HG02840 (cell line): ENCODE measurements around the gene MYO15B.

Source experiments
- ATAC-seq: cut with Tn5 transposase; IDR thresholded peaks from one replicate; pipeline ENCODE4 v1.9.1; 2021; ENCODE audit warnings: mild to moderate bottlenecking, moderate library complexity, moderate number of reproducible peaks; ENCODE audit not compliant: unreplicated experiment, low FRiP score

Gene MYO15B

DNA sequence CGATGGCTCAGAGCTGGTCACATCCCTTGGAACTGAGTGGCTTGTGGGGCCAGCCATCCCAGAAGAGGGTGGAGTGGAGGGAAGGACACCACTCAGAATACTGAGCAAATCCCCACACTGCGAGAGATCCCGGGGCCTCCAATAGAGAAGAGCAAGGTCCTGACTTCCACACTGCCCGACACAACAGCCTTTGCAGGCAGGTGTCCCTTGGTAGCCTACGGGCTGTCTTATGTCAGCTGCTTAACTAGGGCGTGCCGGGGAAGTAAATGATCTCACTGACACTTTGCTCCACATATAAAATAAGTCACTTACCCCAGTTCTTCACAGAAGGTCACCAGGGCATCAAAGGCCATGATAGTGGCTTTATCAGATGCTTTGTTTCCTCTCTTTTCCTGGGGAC, 63.3 kb downstream of the MYO15B start:
- no peak for ATAC-seq

DNA sequence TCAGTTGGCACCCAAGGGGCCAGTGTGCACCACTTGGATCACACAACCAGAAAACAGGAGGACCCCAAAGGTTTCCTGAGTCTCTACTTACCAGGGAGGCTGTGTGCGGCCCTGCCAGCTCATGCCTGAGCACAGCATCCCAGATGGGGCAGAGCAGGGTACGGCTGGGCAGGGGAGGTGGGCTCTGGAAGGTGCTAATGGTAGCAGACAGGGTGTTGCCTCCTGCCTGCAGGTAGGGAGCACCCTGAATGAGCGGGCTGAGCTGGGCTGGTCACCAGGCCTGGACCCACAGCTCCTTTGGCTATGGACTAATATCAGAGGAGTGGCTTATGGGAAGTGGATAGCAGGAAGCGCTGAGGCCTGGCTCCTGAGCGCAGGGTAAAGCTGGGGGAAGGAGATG, 64.7 kb downstream of the MYO15B start:
- no peak for ATAC-seq

DNA sequence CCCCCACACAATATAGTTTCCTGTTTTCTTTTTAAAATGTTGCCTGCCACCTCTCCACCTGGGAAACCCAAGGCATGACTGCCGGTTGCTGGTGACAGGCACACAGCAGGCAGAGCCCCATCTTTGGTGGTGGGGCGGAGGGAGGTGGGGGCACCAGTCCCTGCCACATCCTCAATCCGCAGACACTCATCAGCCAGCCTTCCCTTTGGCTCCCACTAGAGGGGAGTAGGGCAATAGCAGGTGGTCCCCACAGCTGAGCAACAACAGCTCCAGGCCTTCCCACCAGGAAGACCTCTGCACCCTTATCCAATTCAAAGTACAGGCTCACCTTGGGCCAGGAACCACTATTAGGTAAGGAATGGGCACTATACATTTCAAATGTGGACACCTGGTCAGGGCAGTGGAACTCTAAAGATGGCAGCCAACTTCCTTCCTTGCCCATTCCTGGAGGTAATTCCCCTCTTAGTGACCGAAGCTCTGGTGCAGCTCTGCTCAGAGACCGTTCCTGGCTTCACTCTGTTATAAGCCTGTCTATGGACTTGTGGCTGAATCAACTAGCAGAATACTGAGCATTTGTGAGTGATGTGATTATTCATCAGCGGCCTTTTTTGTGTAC, 65.4 kb downstream of the MYO15B start:
- ATAC-seq: no peak

DNA sequence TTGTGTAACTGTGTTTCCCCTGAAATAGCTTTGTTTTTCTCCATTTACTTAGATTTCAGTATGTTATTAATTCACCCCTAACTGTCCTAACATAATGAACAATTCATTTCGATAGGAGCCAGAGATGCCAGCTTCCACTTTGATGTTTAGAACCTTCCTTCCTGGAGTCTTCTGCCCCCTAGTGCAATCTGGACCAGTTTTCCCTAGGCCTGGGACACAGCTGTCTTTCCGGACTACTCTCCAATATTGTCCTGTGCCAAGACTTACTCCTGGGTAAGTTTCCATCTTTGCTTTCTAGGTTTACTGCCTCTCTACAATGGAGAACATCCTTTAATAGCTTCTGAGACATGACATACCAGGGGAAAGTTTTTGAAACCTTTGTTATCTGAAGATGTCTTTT, 66.6 kb downstream of the MYO15B start:
- ATAC-seq: no peak

DNA sequence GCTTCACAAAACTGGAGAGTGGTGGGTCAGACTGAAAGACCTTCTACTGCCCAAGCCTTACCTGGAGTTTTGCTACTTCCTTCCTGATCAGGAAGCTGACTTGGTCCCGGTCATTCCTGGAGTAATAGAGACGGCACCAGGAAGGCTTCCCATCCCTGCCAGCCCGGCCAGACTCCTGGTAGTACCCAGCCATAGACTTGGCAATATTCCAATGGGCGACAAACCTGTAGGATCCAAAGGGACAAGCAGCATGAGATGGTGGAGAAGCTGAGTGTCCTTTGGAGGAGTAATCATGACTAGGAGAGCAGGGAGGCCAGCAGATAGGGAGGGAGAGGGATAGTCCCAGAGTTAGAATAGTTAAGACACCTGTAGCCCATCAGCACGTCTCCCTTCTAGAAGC, 70.6 kb downstream of the MYO15B start:
- no peak for ATAC-seq

DNA sequence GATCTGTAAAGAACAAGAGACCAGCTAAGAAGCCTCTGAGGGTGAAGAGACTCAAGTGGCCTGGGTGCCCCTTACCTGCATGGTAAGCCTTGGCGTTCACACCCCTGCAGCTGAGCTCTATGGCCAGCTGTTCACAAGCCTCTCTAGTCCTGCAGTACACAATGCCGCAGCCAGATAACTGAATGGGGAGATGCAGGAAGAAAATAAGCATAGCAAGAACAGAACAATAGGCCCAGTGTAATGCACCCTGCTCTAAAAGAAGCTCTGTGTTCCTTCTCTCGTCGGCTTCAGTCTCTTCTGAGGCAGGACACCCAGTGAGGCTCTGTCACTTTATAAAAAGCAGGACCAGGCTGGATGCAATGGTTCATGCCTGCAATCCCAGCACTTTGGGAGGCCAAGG, 73.9 kb downstream of the MYO15B start:
- ATAC-seq: no peak

DNA sequence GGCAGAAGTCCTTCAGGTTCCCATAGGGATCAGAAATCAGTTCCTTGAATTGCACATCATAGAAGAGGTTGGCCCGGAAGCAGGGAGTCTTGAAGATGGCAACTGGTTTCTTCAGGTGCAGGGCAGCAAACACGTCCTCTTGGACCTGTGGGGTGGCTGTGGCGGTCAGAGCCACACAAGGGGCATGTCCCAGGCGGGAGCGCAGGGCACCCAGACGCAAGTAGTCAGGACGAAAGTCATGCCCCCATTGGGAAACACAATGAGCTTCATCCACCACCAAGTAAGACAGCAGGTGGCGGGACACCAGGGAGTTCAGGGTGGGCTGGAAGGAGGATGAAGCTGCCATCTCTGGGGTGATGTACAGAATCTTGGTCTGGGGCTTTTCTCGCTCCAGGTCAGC, 74.9 kb downstream of the MYO15B start:
- ATAC-seq: no peak

DNA sequence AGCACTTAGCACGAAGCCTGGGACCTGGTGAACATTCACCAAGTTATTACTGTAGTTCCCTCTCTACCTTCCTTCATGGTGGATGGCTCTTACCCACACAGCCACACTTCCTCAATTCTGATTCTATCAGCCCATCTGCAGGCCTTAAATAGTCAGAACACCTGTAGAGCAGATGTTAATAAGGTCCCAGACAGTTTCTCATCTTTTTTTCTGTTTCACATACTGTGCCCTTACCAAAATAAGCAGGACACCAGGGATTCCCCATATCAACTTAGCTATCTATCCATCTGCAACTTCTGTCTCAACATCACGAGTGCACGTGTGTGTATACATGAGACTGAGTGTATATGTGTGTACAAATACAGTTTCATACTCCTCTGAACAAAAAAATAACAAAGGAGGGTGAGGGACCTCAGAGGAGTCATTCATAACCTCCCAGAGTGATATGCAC, 76.5 kb downstream of the MYO15B start:
- peak; percentile 52 for ATAC-seq

DNA sequence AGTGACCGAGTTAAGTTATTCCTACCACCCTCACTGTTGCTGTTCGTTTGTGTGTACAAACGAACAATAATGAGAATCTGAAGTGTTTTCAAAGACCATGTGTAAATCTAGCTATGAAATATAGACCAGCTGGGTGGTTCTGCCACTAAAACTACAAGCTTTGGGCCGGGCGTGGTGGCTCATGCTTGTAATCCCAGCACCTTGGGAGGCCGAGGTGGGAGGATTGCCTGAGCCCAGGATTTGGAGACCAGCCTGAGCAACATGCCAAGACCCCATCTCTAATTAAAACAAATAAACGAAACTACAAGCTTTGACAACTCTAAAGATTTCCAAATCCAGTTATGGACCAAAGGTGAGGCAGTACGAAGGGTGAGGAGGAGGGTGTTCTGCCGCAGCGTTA, 78.4 kb downstream of the MYO15B start:
- no peak for ATAC-seq

DNA sequence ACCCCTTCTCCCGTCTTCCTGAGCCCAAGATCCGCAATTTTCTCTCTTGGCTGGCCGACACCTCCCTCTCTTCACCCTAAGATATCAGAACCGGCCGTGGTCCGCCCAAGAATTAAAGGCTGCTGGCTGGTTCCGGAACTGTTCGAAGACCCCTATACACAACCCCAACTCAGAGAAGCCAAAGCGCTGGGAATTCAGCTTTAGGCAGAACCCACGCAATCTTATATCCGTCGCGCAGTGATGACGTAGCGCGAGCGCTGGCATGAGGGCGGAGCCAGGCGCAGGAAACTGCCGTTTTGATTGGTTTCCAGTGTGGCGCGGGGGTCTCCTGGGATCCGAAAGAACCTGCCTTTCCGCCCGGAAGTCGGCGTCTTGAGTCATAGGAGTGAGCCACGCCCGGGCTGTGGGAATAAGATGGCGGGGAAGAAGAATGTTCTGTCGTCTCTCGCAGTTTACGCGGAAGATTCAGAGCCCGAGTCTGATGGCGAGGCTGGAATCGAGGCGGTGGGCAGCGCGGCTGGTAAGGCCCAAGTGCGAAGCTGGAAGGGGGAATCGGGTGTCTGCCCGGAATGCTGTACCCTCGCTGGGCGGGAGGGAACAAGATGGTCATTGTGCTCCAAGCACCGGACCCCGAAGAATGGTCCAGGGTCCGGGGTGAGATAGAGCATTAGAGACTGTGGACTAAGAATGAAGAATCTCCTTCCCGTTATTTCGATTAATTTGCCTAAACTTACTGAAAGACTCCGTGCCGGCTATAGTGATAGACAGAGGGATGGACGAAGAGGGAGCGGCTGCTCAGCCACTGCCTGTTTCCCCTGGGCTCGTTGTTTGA, 79.6 kb downstream of the MYO15B start, which contains the start of the genes RECQL5 and SAP30BP:
Gene RECQL5, minus strand, starts transcription at position 196 of the 832 bp plus-strand sequence. CDS start 597 bp downstream, outside the sequence.
Gene SAP30BP, plus strand, starts transcription at position 380 of the 832 bp plus-strand sequence. Its CDS starts 35 bp downstream, at position 415.
- peak; percentile 79 for ATAC-seq

DNA sequence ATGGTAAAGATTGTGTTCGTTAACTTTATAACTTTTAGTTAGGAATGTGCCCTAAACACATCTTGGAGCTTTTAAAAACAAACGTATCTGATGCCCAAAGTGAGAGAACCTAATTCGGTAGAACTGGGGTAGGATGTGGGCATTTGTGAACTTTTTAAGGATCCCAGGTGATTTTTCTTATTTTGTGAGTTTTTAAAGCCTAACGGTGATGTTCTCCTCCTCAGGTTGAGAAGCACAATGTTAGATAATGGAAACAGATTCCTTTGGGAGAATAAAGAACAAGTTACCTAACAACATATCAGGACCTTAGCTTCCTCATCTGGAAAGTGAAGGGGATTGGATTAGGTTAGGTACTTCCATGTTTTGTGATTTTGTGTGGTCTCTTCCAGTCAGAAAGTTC, 80.2 kb downstream of the MYO15B start:
- no peak for ATAC-seq

DNA sequence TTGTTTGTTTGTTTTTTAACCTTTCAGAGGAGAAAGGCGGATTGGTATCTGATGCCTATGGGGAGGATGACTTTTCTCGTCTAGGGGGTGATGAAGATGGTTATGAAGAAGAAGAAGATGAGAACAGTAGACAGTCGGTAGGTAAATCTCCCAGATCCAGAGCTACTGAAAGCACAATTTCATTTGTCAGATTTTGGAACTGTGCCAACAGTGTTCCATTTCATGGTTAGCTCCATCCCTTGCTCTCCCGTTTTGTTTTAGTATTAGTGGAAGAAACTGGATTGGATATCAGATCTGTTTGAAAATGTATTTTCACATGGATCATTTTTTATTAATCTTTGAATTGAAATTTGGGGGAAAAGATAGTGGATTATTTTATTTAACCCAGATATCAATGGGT, 80.9 kb downstream of the MYO15B start:
- no peak for ATAC-seq

DNA sequence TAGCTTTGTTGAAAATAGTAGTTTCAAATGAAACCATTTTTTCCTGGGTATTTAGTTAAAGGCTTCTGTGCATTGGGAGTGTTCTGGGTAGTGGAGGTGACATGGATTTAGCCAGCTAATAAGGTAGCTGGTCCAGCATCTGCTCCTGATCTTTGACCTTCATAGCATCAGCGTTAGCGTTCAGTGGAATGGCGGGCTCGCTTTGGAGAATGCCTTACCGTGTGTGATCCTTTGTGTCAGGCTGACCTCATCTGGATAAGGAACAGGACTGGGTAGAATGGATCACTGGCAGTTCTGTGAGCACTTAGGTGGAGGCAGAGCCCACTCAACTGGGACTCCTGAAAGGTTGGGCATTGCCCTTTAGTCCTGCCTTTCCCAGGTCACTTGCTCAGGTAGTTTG, 83.3 kb downstream of the MYO15B start:
- no peak for ATAC-seq

DNA sequence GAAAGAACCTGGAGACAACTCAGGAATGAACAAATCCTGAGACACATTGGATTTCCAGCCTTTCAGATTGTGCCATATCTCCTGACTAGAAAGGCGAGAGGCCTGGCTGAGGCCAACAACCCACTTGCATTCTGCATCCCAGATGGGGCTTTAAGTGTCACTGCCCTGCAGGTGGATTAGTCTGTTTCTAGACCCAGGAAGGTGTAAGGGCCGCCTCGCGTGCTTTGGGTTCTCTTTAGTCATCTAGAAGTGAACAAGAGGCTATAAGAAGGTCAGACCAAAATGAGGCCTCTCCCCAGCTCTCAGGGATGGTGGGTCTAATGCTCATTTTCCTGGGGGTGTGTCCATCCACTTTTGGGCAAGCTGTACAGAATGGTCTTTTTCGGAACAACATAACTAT, 84.4 kb downstream of the MYO15B start:
- no peak for ATAC-seq

DNA sequence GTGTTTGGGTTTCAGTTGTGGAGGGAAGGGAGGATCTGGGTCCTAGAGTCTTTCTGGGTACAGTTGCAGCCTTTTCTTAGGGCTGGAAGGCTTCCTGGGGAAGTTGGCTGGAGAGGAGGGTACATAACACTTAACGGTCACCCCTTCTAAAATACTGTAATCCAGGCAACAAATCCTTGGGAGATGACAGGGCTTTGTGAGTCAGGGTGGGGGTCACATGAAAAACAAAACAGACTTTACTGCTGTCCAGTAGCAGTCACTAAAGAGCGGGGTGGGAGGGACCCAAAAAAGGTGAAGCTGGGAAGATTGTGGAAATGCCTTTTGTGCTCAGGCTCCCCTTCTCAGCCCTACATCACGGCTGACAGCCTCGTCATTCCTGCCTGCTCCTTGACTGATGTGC, 85.9 kb downstream of the MYO15B start:
- no peak for ATAC-seq
